Peyer's patch (tissue), 4 donors: ENCODE data around the gene GPER1.

ENCODE experiments used
- CTCF ChIP-seq, 6 experiments: fragments of 450-650 bp in 4 of 6; fragments of 200-600 bp in 2 of 6; sonication (generic) in 1 of 6; IDR thresholded peaks; one replicate each; pipeline ENCODE4 v1.5.1; 2017 to 2019; ENCODE audit warnings: antibody characterized with exemption in 6 of 6, mild to moderate bottlenecking in 3 of 6, moderate library complexity in 1 of 6
- POLR2A ChIP-seq, 2 donors: fragments of 450-650 bp; IDR thresholded peaks; one replicate each; pipeline ENCODE4 v1.5.1; 2017; ENCODE audit warnings: antibody characterized with exemption in 2 of 2, mild to moderate bottlenecking in 2 of 2, moderate library complexity in 2 of 2

GRCh38 chr7:1136841-1137516, 49.1 kb downstream of the GPER1 start:
- TF ChIP-seq CTCF (IDR thresholded peaks at IDR 0.05) (no peak), POLR2A (IDR thresholded peaks at IDR 0.05) (no peak)
